Stromal cell of bone marrow (primary cell): ENCODE measurements around the gene PATJ.
"Not testable (repeated sequence)": the region's sequence is repeated elsewhere in the genome, so short reads cannot be mapped to it uniquely, and the experiment has no call there.

Source experiments
- DNase-seq: peaks from one replicate; pipeline ENCODE4 v3.0.0-alpha.2; 2012; ENCODE audit warnings: low read depth

Gene PATJ

GRCh38 chr1:61887931-61888564, 145.8 kb downstream of the PATJ start:
- DNase-seq = no peak

GRCh38 chr1:61888808-61889207, 146.5 kb downstream of the PATJ start:
- no peak for DNase-seq

- not testable (repeated sequence) for DNase-seq
Observed at GRCh38 chr1:61890435-61890834, 148.2 kb downstream of the PATJ start.

- no peak for DNase-seq
Observed at GRCh38 chr1:61892977-61893376, 150.7 kb downstream of the PATJ start.

GRCh38 chr1:61894296-61894695, 152.0 kb downstream of the PATJ start:
- DNase-seq = not testable (repeated sequence)

- no peak for DNase-seq
Observed at GRCh38 chr1:61895175-61895574, 152.9 kb downstream of the PATJ start.

GRCh38 chr1:61898658-61899057, 156.4 kb downstream of the PATJ start:
- DNase-seq = no peak

- DNase-seq = no peak
Observed at GRCh38 chr1:61904354-61904753, 162.1 kb downstream of the PATJ start.

GRCh38 chr1:61907102-61907501, 164.8 kb downstream of the PATJ start:
- no peak for DNase-seq

- no peak for DNase-seq
Observed at GRCh38 chr1:61910035-61910434, 167.8 kb downstream of the PATJ start.

- no peak for DNase-seq
Observed at GRCh38 chr1:61914823-61915482, 172.7 kb downstream of the PATJ start.

GRCh38 chr1:61921435-61921834, 179.2 kb downstream of the PATJ start:
- DNase-seq = no peak

- no peak for DNase-seq
Observed at GRCh38 chr1:61922950-61923480, 180.7 kb downstream of the PATJ start.

GRCh38 chr1:61925591-61926298, 183.5 kb downstream of the PATJ start:
- DNase-seq = no peak

GRCh38 chr1:61926597-61926996, 184.3 kb downstream of the PATJ start:
- no peak for DNase-seq

- no peak for DNase-seq
Observed at GRCh38 chr1:61930116-61930645, 187.9 kb downstream of the PATJ start.

- DNase-seq = no peak
Observed at GRCh38 chr1:61931587-61932279, 189.5 kb downstream of the PATJ start.

- no peak for DNase-seq
Observed at GRCh38 chr1:61935516-61935915, 193.2 kb downstream of the PATJ start.

GRCh38 chr1:61936839-61937238, 194.6 kb downstream of the PATJ start:
- no peak for DNase-seq

- no peak for DNase-seq
Observed at GRCh38 chr1:61941794-61942193, 199.5 kb downstream of the PATJ start.

- no peak for DNase-seq
Observed at GRCh38 chr1:61942856-61943255, 200.6 kb downstream of the PATJ start.

GRCh38 chr1:61948685-61949084, 206.4 kb downstream of the PATJ start:
- not testable (repeated sequence) for DNase-seq
